AG20443 (cell line): ENCODE results near the gene SLC15A2.
"Not testable (repeated sequence)": the region's sequence is repeated elsewhere in the genome, so short reads cannot be mapped to it uniquely, and the experiment has no call there.

Experiments
- DNase-seq: peaks from one replicate; pipeline ENCODE4 v3.0.0; 2012; ENCODE audit warnings: low spot score, mixed read lengths

The SLC15A2 gene

DNA sequence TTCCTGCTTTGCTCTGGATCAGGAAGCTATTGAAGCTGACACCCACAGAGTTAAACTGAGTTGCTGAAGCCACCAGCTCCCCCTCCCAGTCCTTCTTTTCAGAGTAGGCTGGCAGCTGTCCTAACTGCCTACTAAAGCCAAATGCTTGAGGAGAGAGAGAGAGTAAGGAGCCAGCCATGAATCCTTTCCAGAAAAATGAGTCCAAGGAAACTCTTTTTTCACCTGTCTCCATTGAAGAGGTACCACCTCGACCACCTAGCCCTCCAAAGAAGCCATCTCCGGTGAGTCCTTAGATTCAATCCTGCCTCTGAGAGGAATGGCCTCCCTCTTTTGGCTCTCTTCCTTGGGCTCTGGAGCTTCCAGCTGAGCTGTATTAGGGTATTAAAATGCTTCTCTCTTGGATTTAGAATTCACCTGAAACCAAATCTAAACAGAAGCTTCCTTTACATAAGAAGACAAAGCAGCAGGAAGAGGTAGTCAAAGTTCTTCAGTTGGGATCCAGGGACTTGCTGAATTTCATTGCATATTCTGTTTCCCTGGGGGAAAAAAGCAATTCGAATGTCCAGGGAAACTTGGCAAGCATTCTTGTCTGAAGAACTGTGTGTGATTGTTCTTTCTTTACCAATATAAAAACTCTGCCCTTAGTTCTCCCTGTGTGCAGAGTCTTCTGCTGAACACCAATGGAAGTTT is at the start of gene SLC15A2:
Gene SLC15A2 (plus strand): TSS at position 101 of the 690 bp plus-strand sequence. CDS start 76 bp downstream, at position 177.
- DNase-seq, result no peak

DNA sequence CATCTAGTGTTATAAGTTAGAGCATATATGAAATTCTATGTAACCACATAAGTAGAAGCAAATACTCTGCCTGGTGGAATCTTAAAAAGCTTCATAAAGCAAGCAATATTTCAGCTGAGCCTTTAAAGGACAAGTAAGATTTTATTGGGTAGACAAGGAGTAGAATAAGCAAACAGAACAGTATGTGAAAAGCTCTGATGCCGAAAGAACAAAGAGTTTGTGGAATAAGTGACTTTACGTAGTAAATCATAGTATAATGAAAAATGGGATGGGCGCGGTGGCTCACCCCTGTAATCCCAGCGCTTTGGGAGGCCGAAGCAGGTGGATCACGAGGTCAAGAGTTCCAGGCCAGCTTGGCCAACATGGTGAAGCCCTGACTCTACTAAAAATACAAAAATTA is 49.3 kb upstream of the SLC15A2 start:
- no peak for DNase-seq

DNA sequence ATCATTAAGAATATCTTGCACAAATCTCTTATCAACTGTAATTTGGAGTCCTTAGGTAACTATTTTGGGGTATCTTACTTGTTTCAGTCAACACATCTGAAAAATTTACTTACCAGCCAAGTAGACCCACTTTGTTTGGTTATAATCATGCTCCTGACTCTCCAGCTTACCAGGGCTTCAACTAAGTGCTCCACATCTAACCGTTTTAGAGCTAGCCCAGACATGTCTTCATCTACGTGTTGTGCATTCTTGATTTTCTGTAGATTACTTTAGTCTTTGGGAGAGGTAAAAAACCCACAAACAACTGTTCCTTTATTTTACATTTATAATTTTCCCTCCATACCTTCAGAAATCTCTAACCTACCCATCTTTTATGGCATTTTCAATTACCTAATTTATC is 41.9 kb upstream of the SLC15A2 start:
- no peak for DNase-seq

DNA sequence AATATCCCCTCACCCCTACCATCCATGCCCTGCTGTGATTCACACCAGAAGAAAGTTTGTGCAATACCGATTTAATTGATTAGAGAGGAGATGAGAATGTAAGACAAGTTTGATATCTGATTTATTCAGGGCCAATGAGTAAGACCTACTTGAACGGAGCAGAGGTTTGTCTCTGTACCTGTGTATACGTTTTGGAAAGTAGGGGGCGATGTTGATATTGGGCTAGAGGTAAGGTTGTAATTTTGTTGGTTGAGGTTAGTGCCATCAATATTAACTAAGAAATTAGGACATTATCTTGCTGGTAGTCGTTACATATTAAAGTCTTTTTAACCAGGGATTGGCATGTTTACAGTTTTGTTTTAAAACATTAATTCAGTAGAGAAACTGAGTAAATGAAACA is 38.6 kb upstream of the SLC15A2 start:
- DNase-seq, result no peak

DNA sequence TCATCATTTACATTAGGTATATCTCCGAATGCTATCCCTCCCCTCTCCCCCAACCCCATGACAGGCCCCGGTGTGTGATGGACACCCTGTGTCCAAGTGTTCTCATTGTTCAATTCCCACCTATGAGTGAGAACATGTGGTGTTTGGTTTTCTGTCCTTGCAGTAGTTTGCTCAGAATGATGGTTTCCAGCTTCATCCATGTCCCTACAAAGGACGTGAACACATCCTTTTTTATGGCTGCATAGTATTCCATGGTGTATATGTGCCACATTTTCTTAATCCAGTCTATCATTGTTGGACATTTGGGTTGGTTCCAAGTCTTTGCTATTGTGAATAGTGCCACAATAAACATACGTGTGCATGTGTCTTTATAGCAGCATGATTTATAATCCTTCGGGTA is 36.4 kb upstream of the SLC15A2 start:
- not testable (repeated sequence) for DNase-seq

GRCh38 chr3:121863247-121863646 is 31.0 kb upstream of the SLC15A2 start:
- DNase-seq, result not testable (repeated sequence)

- no peak for DNase-seq
Measured at GRCh38 chr3:121863801-121864200, 30.4 kb upstream of the SLC15A2 start.

DNA sequence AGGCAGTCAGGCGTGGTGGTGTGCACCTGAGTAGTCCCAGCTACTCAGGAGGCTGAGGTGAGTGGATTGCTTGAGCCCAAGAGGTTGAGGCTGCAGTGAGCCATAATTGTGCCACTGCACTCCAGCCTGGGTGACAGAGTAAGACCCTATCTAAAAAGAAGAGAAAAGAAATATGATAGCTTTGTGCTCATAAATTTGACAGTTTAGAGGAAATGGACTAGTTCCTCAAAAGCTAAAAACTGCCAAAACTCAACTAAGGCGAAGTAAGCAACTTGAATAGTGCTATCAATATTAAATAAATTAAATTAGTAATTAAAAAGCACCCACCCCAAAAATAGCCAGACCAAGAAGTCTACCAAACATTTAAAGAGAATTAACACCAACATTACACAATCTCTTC is 24.5 kb upstream of the SLC15A2 start:
- no peak for DNase-seq

- DNase-seq, result no peak
Measured at GRCh38 chr3:121870717-121871116, 23.5 kb upstream of the SLC15A2 start.

DNA sequence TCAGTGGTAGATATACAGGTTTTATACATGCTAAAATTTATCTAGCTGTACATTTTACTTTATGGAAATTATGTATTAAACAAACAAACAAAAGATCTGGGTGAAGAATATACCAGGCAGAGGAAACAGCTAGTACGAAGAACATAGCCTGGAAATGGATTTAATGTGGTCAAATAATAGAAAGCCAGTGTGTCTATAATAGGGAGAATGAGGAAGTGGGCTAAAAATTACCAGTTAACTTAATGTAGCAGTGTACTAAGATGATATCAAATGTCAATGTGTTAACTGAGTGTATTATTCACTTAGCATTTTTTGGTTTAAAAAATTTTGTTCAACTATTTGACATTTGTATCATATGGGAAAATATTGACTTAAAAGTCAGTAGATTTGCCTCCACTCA is 22.8 kb upstream of the SLC15A2 start:
- no peak for DNase-seq

GRCh38 chr3:121878411-121878810 is 15.8 kb upstream of the SLC15A2 start:
- DNase-seq, result no peak

DNA sequence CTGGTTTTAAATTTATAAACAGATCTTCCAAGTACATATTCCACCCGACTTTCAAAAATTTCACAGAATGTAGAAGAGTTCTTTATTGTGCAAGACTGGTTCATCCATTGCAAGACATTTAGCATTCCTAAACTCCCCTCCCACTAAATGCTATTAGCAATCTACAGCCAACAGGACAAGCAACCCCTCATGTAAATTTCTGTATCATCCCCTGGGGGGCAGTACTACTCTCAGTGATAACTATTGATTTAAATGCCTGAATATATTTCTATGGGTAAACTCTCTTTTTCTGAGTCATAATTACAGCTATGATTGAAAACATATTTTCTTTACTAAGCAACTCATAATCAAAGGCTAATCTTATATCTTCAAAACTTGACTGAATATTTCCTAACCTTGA is 10.7 kb upstream of the SLC15A2 start:
- DNase-seq, result peak; percentile 11

- no peak for DNase-seq
Measured at GRCh38 chr3:121885386-121885785, 8.8 kb upstream of the SLC15A2 start.

DNA sequence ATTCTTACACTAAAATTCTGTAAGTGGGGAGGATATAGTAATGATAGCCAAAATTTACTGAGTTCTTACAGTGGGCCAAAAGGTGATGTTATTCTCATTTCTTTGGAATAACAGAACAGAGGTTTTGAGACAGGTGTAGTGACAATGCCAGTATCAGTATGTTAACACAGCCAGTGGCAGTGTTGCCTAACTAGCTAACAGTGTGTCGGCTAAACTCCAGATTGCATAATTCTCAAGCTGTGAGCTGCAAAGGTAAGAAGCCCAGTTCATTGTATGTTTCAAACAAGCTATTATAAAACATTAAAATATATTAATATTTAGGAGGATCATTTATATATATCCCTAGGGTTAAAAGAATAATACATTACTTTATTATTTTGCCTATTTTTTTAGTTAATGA is 920 bp downstream of the SLC15A2 start:
- no peak for DNase-seq

DNA sequence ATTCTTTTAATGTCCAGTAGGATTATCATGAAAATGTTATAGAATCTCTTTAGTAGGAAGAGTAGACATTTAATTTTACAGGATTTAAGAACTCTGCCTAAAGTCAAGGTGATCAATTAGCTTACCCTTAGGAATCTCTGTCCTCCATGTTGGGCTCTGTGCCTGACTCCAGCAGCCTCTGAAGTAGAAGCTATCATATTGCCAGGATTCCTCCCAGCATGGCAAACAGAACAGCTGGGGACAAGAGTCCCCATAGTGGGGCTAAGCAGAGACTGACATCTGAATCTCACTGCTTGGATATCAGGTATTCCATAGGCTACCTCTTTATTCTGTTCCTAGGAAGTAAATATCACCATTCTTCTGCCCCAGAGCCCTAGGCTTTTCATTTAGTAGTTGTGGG is 1.5 kb downstream of the SLC15A2 start:
- DNase-seq, result no peak

- no peak for DNase-seq
Measured at GRCh38 chr3:121896823-121897222, 2.6 kb downstream of the SLC15A2 start.

DNA sequence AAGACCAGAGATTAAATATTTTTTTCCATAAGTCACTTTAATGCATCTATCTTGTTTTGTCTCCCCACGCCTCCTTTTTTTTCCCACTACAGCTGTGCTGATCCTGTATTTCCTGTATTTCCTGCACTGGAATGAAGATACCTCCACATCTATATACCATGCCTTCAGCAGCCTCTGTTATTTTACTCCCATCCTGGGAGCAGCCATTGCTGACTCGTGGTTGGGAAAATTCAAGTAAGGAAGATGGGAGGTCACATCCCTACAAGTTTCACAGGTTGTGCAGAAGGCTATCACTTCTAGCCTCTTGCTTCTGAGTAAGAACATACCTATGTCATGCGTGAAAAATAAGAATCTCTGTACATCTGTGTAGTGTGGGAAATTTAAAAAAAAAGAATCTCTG is 3.1 kb downstream of the SLC15A2 start:
- no peak for DNase-seq

GRCh38 chr3:121913305-121913990 is 19.2 kb downstream of the SLC15A2 start:
- no peak for DNase-seq

DNA sequence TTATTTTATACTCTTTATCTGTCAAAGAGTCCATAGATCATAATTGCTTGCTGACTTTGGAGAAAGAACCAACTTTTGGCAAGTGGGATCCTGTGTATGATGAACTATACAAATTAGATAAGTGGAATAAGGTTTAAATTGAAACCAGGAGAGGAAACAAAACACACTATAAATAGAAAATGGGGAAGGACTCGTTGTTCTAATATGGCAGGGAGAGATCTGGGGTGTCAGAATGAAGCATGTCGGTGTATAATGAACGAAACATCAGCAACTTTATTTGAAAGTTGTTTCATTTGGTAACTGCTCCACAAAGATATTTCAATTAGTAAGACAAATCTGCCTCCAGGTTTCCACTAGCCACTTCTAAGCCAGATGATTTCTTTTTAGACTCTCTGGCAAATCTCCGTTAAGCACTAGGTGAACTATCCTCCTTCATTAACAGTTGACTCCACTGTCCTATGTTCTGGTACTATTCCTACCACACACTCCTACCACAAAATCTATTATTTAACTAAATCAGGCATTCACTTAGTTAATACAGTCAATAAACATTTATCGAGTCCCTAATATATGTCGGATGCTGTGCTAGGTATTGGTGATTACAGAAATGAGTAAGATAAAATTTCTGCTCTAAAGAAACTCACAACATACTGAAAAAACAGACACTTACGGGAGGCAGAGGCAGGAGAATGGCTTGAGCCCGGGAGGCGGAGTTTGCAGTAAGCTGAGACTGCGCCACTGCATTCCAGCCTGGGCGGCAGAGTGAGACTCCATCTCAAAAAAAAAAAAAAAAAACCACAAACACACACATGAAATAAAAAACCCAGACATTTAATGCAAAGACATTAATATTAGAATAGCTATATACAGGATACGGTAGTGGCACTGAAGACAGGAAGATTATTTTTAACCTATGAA is 20.1 kb downstream of the SLC15A2 start:
- DNase-seq, result no peak

GRCh38 chr3:121916189-121916588 is 22.0 kb downstream of the SLC15A2 start:
- DNase-seq, result no peak

DNA sequence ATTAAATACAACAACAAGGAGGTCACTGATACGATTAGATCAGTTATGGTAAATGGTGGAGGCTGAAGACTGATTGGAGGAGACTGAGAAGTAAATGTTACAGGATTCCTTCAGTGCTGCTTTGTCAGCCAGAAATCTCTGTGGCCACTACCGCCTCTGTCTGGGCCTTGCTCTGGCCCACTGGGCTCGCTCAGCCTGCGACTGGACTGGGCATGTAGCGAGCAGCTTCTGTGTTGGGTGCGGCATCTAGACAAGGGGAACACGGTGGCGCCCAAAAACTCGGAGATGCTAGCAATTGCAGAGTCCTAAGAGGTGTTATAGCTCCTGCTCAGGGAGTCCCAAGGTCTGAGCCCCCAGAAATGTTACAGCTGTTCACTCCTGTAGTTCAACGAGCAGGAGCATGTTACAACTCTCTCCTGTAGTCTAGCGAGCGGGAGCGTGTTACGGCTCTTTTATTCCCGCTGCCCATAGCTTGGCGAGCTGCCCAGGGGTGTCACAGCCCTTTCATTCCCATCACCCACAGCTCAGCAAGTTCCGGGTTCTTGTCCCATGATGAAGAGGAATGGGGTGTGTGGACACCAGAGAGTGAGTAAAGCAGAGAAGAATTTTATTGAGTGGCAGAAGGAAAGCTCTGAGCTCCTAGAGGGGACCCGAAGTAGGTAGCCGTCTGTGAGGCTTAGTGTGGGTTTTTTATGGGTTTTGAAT is 24.7 kb downstream of the SLC15A2 start:
- no peak for DNase-seq

- DNase-seq, result no peak
Measured at GRCh38 chr3:121924734-121925133, 30.5 kb downstream of the SLC15A2 start.
